NCI-H446 treated with DMSO at 0.1 percent for 48 hours (cell line): Measurements from ENCODE around the gene OR10X1.

ENCODE experiments used
- DNase-seq: peaks from one replicate; lab custom pipeline; 2025; lab: John Stamatoyannopoulos, UW

OR10X1 gene

GRCh38 chr1:158579733-158580132 lies at the start of gene OR10X1:
OR10X1 (minus strand) TSS chr1:158579899; CDS start chr1:158579899, 0 bp downstream.
- no peak for DNase-seq

GRCh38 chr1:158613764-158614163 lies 34.1 kb upstream of the OR10X1 start:
- DNase-seq, result no peak

- no peak for DNase-seq
Measured at GRCh38 chr1:158611916-158612315, 32.2 kb upstream of the OR10X1 start.

GRCh38 chr1:158607296-158607695 lies 27.6 kb upstream of the OR10X1 start:
- DNase-seq, result no peak

- no peak for DNase-seq
Measured at GRCh38 chr1:158604968-158605367, 25.3 kb upstream of the OR10X1 start, which contains the start of gene OR10Z1. OR10Z1 (plus strand) TSS chr1:158605268; CDS start chr1:158606439, 1,171 bp downstream.

- DNase-seq, result no peak
Measured at GRCh38 chr1:158600735-158601134, 21.0 kb upstream of the OR10X1 start.

- DNase-seq, result no peak
Measured at GRCh38 chr1:158586942-158587341, 7.2 kb upstream of the OR10X1 start.

- DNase-seq, result no peak
Measured at GRCh38 chr1:158583962-158584361, 4.3 kb upstream of the OR10X1 start.

- DNase-seq, result no peak
Measured at GRCh38 chr1:158577561-158577960, 2.1 kb downstream of the OR10X1 start.

- no peak for DNase-seq
Measured at GRCh38 chr1:158572226-158572625, 7.5 kb downstream of the OR10X1 start.

- no peak for DNase-seq
Measured at GRCh38 chr1:158570480-158570879, 9.2 kb downstream of the OR10X1 start, which contains the start of gene OR6P1. OR6P1 (minus strand) TSS chr1:158570580; CDS start chr1:158563604, 6,976 bp downstream.

- no peak for DNase-seq
Measured at GRCh38 chr1:158564608-158565007, 15.1 kb downstream of the OR10X1 start.

GRCh38 chr1:158563853-158564252 lies 15.8 kb downstream of the OR10X1 start:
- no peak for DNase-seq

GRCh38 chr1:158559696-158560095 lies 20.0 kb downstream of the OR10X1 start:
- DNase-seq, result no peak

GRCh38 chr1:158554352-158554751 lies 25.3 kb downstream of the OR10X1 start, which contains the start of gene OR6Y1:
OR6Y1 (minus strand) TSS chr1:158554405; CDS start chr1:158548105, 6,300 bp downstream.
- no peak for DNase-seq

- no peak for DNase-seq
Measured at GRCh38 chr1:158552296-158552695, 27.4 kb downstream of the OR10X1 start.

GRCh38 chr1:158547533-158547932 lies 32.2 kb downstream of the OR10X1 start:
- DNase-seq, result no peak

- DNase-seq, result no peak
Measured at GRCh38 chr1:158537609-158538008, 42.1 kb downstream of the OR10X1 start.

- no peak for DNase-seq
Measured at GRCh38 chr1:158534496-158534895, 45.2 kb downstream of the OR10X1 start.
